Osteoblast (primary cell): Measurements from ENCODE around the gene FTSJ3. TPM values are rescaled to one million over a fixed set of nuclear protein-coding genes. Genes with fewer than 3 reads are reported as not detected.
"Not testable (repeated sequence)": the region's sequence is repeated elsewhere in the genome, so short reads cannot be mapped to it uniquely, and the experiment has no call there.

Experiments
- DNase-seq: peaks from one replicate; pipeline ENCODE4 v3.0.0; 2011; ENCODE audit warnings: low spot score, mixed read lengths; ENCODE audit not compliant: insufficient read length; ENCODE audit errors: missing footprints
- H2AFZ ChIP-seq: 2 replicates; pipeline ENCODE4 v1.6.0; 2011; ENCODE audit warnings: mild to moderate bottlenecking, low read length
- H3K27ac ChIP-seq: 2 replicates; pipeline ENCODE4 v1.5.1; 2011; ENCODE audit warnings: mild to moderate bottlenecking, low read depth, low read length, moderate library complexity
- H3K27me3 ChIP-seq: 2 replicates; pipeline ENCODE4 v1.6.0; 2012; ENCODE audit warnings: mild to moderate bottlenecking, control low read depth, inconsistent platforms, low read length, moderate library complexity; ENCODE audit not compliant: insufficient read depth
- H3K36me3 ChIP-seq: 2 replicates; pipeline ENCODE4 v1.5.1; 2011; ENCODE audit warnings: mild to moderate bottlenecking, low read length, control low read depth, moderate library complexity; ENCODE audit not compliant: insufficient read depth
- H3K4me1 ChIP-seq: 2 replicates; pipeline ENCODE4 v1.5.1; 2011; ENCODE audit warnings: mild to moderate bottlenecking, low read length, control low read depth, moderate library complexity; ENCODE audit not compliant: insufficient read depth
- H3K4me2 ChIP-seq: 2 replicates; pipeline ENCODE4 v1.6.0; 2011; ENCODE audit warnings: mild to moderate bottlenecking, low read length; ENCODE audit not compliant: insufficient read depth
- H3K4me3 ChIP-seq: fragments of 200-600 bp; sonication (generic); 3 replicates; pipeline ENCODE4 v1.5.1; 2012; ENCODE audit warnings: mild to moderate bottlenecking, low read length, inconsistent platforms; ENCODE audit not compliant: insufficient read depth
- H3K79me2 ChIP-seq: 2 replicates; pipeline ENCODE4 v1.6.0; 2012; ENCODE audit warnings: mild to moderate bottlenecking, low read length, control low read depth, inconsistent platforms; ENCODE audit not compliant: insufficient read depth
- H3K9me3 ChIP-seq: 2 replicates; pipeline ENCODE4 v1.5.1; 2011; ENCODE audit warnings: low read depth, low read length, control low read depth
- H4K20me1 ChIP-seq: 2 replicates; pipeline ENCODE4 v1.6.0; 2012; ENCODE audit warnings: mild to moderate bottlenecking, low read length, control low read depth; ENCODE audit not compliant: insufficient read depth
- total RNA-seq: library from RNA; depleted of rRNA; stranded (reverse); fragments of >200 nt; gene quantifications from 2 replicates; pipeline ENCODE4 v1.2.3, GENCODE V29; 2012
- TF ChIP-seq, protein P1 (sequence below): IDR thresholded peaks from 2 replicates; pipeline ENCODE4 v1.5.1; 2011; ENCODE audit warnings: mild to moderate bottlenecking, low read depth, low read length, moderate library complexity; ENCODE audit errors: extremely low read depth

The FTSJ3 gene, protein sequence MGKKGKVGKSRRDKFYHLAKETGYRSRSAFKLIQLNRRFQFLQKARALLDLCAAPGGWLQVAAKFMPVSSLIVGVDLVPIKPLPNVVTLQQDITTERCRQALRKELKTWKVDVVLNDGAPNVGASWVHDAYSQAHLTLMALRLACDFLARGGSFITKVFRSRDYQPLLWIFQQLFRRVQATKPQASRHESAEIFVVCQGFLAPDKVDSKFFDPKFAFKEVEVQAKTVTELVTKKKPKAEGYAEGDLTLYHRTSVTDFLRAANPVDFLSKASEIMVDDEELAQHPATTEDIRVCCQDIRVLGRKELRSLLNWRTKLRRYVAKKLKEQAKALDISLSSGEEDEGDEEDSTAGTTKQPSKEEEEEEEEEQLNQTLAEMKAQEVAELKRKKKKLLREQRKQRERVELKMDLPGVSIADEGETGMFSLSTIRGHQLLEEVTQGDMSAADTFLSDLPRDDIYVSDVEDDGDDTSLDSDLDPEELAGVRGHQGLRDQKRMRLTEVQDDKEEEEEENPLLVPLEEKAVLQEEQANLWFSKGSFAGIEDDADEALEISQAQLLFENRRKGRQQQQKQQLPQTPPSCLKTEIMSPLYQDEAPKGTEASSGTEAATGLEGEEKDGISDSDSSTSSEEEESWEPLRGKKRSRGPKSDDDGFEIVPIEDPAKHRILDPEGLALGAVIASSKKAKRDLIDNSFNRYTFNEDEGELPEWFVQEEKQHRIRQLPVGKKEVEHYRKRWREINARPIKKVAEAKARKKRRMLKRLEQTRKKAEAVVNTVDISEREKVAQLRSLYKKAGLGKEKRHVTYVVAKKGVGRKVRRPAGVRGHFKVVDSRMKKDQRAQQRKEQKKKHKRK
- 43.0 and 45.2 TPM in 2 replicates for total RNA-seq

DNA sequence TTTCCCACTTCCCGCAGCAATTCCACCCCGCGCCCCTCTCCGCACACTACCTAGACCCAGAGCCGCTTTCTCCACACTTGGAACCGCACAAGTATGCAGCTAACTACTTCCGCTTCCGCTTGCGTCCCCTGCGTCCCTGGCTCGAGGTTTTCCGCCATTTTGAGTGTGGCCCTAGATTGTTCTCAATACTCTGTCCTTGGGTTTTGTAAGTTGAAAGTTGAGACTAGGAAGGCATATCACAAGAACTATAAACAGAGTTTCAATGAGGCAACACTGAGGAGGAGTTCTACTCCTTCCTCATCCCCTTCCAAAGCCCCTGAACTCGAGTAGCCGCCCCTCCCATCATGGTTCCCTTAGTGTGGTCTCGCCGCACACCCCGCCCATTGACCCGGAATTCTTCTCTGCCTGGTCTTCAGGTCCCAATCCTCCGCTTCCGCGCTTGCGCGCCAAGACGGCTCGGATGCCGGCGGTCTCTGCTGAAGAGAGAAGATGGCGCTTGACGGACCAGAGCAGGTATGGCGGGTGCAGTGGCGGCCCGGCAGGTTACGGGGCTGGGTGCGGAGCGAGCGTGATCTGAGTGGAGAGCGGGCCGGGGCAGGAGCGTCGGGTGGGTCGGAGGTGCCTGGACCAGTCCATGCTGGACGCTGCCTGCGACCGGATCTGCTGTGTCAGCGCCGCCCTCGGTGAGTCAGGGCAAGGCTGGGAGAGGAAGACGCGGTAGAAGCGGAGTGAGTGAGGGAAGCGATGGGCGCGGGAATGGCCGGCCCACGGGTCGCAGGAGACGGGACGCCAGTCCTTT, at the start of gene FTSJ3, which contains the start of gene PSMC5:
Gene FTSJ3 (minus strand): TSS at position 662 of the 799 bp plus-strand sequence. CDS start 761 bp downstream, outside the sequence.
Gene PSMC5 (plus strand): TSS at position 430 of the 799 bp plus-strand sequence. CDS start 60 bp downstream, at position 490.
- H3K79me2 ChIP-seq = peaks cover 69% of the 10 kb centered on the region
- peaks cover 68% of the 10 kb centered on the region for H3K36me3 ChIP-seq
- H3K9me3 ChIP-seq = no peaks in the 10 kb centered on the region
- TF ChIP-seq, protein P1, sequence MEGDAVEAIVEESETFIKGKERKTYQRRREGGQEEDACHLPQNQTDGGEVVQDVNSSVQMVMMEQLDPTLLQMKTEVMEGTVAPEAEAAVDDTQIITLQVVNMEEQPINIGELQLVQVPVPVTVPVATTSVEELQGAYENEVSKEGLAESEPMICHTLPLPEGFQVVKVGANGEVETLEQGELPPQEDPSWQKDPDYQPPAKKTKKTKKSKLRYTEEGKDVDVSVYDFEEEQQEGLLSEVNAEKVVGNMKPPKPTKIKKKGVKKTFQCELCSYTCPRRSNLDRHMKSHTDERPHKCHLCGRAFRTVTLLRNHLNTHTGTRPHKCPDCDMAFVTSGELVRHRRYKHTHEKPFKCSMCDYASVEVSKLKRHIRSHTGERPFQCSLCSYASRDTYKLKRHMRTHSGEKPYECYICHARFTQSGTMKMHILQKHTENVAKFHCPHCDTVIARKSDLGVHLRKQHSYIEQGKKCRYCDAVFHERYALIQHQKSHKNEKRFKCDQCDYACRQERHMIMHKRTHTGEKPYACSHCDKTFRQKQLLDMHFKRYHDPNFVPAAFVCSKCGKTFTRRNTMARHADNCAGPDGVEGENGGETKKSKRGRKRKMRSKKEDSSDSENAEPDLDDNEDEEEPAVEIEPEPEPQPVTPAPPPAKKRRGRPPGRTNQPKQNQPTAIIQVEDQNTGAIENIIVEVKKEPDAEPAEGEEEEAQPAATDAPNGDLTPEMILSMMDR = no peak
- peak within 1 kb of the TSS; percentile 98 for H2AFZ ChIP-seq
- no peaks in the 10 kb centered on the region for H3K27me3 ChIP-seq
- H4K20me1 ChIP-seq = peaks cover 22% of the 10 kb centered on the region
- peak; percentile 98 for DNase-seq
- peak within 1 kb of the TSS; percentile 99 for H3K27ac ChIP-seq
- peaks cover 21% of the 10 kb centered on the region for H3K4me1 ChIP-seq
- H3K4me2 ChIP-seq = peak within 1 kb of the TSS; percentile 96
- H3K4me3 ChIP-seq = peak within 1 kb of the TSS; percentile 97

DNA sequence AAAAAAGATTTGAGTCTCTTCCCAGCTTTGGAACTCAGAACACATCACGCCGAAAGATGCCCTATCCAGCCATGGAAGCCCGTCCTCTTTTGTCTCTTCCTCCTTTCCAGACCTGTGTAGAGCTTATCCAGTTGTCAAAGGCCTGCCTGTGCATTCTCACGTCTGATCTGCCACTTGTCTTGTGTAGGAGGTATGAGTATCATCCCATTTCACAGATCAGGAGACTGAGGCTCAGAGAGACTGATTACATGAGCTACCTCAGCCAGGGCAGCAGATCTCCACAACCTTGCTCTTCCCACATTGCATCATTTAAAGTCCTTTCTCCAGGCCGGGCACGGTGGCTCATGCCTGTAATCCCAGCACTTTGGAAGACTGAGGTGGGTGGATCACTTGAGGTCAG, 47.2 kb upstream of the FTSJ3 start:
- DNase-seq, H3K36me3 ChIP-seq, H3K4me2 ChIP-seq, H3K79me2 ChIP-seq, H3K27me3 ChIP-seq, H4K20me1 ChIP-seq, H3K4me1 ChIP-seq, H3K4me3 ChIP-seq, H2AFZ ChIP-seq, H3K9me3 ChIP-seq, H3K27ac ChIP-seq: not testable (repeated sequence)

DNA sequence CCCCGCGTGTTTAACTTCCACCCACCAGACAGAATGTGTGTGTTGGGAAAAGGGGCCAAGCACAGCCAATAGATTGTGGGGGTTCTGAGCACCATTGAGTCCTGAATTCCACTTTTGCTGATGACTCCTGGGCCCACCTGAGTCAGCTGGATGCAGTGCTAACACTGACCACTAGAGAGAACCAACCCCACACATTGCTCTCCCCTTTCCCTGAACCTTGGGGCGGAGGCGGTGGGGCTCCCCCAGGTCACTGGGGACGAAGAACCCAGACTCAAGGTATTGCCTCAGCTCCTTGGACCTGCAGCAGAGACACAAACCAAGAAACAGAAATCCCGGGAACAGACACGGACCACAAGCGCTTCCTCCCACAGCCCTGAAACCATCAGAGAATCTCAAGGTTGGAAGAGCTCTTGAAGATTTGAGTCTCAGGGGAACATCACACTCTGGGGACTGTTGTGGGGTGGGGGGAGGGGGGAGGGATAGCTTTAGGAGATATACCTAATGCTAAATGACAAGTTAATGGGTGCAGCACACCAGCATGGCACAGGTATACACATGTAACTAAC, 46.7 kb upstream of the FTSJ3 start:
- H3K36me3 ChIP-seq, H3K9me3 ChIP-seq, H2AFZ ChIP-seq, H3K27ac ChIP-seq, H3K79me2 ChIP-seq, H4K20me1 ChIP-seq, H3K27me3 ChIP-seq, H3K4me1 ChIP-seq, DNase-seq, H3K4me3 ChIP-seq, H3K4me2 ChIP-seq: not testable (repeated sequence)

DNA sequence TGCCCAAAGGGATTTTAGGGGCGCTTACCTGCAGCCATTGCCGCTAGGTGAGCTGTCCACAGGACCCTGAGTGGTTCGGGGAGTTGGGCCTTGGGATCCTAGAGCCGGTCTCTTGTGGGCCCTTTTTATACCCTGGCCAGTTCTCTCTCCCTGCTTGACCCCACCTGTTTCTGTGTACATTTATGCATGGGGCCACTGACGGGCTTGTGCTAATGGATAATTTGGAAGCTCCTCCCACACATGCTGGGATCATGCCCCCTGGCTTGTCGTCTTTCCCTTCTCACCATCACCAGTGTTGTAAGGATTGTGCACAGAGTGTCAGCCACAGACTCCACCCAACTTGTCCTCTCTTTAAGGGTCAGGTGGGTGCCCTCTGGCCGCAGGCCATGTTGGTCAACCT, 46.1 kb upstream of the FTSJ3 start, which contains the start of gene CSH2:
Gene CSH2 (minus strand): TSS at position 101 of the 400 bp plus-strand sequence. CDS start 63 bp downstream, at position 38.
- H3K79me2 ChIP-seq, H3K36me3 ChIP-seq, DNase-seq, H3K4me2 ChIP-seq, H3K4me3 ChIP-seq, H2AFZ ChIP-seq, H3K4me1 ChIP-seq, H3K27ac ChIP-seq, H3K27me3 ChIP-seq, H4K20me1 ChIP-seq, H3K9me3 ChIP-seq: not testable (repeated sequence)

DNA sequence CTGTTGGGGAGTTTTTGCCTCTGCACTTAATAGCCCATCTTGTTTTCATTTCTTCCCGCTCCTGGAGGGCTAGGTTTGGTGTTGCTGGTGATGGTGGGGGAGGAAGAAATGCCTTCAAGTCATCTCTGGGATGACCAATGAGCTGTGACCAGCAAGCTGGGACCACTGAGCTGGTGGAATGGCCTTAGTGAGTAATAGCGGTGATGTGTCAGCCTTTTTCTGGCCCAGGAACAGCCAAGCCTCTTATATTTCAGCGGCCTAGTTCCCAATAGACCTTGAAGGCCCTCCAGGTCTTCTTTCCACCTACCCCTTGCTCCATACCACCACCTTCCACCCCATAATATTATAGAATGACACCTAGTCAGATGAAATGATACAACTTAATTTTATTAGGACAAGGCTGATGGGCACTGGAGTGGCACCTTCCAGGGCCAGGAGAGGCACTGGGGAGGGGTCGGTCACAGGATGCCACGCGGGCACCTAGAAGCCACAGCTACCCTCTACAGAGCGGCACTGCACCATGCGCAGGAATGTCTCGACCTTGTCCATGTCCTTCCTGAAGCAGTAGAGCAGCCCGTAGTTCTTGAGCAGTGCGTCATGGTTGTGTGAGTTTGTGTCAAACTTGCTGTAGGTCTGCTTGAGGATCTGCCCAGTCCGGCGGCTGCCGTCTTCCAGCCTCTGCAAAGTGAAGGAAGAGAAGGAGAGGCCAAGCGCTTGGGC, 44.3 kb upstream of the FTSJ3 start:
- not testable (repeated sequence) for H3K4me1 ChIP-seq, H3K4me2 ChIP-seq, H4K20me1 ChIP-seq, H3K27ac ChIP-seq, H3K79me2 ChIP-seq, H3K27me3 ChIP-seq, H3K36me3 ChIP-seq, H3K4me3 ChIP-seq, H2AFZ ChIP-seq, H3K9me3 ChIP-seq
- peak; percentile 31 for DNase-seq

DNA sequence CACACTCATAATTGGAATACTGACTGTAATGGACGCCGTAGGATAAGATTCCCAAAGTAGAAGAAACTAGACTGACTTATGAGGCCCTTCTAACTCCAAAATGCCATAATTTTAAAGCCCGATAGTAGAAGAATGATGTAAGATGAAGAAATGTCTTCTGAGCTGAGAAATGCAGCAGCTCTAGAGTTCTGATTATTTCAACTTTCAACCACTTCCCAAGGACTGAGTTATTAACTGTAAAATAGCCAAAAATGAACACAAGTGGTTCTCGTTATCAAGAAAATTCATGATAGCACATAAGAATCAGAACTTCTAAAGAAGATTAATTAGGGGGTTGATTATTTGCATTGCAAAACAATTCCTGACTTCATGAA, 42.8 kb upstream of the FTSJ3 start:
- H4K20me1 ChIP-seq, H3K79me2 ChIP-seq, H3K4me2 ChIP-seq, H2AFZ ChIP-seq, H3K27ac ChIP-seq, H3K36me3 ChIP-seq, H3K4me3 ChIP-seq, H3K4me1 ChIP-seq, H3K27me3 ChIP-seq, H3K9me3 ChIP-seq, DNase-seq: not testable (repeated sequence)
